GM21423 (cell line): ENCODE measurements around the gene SOBP.

Experiments used
- ATAC-seq: cut with Tn5 transposase; IDR thresholded peaks from one replicate; pipeline ENCODE4 v1.9.1; 2021; ENCODE audit warnings: mild to moderate bottlenecking, moderate library complexity; ENCODE audit not compliant: unreplicated experiment

Gene SOBP

DNA sequence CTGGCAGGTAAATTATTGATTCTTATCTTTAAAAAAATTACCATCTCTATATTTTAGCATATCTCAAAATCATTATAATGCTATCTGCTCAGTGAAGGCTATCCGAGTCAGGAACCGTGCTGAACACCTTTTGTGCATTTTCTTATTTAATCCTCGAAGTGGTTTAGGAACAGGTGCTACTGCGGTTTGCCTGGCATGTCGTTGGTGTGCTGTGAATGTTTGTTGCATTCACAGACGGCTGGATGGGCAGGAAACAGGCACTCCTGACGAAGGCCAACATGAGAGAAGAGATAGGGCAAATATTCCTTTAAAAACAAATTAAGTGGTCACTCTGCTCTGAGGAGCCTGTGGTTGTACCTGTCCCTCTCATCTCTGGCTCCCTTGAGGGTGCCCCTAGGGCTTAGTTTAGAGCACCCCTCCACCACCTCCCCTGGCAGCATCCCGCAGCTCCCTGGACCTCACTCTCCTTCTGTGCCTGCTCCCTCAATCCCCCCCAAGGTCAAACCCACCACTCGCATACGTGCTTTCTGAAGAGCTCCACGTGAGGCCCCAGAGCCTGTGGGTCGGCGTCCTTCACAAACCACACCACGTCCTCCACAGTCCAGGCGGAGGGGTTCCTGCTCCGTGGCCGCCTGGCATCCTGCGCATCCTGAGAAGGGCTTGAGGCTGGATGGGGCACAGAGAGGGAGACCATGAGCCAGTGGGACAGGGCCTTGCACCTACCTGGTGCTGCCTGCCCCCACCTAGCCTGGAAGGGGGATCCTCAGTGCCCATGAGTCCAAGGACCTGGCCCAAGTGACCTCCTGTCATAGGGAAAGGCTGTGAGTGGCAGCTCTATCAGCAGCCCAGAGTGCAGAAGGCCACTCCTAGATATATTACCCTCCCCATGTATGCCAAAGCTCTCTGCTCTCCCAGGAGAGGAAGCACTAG, 217.7 kb downstream of the SOBP start:
- ATAC-seq: no peak

DNA sequence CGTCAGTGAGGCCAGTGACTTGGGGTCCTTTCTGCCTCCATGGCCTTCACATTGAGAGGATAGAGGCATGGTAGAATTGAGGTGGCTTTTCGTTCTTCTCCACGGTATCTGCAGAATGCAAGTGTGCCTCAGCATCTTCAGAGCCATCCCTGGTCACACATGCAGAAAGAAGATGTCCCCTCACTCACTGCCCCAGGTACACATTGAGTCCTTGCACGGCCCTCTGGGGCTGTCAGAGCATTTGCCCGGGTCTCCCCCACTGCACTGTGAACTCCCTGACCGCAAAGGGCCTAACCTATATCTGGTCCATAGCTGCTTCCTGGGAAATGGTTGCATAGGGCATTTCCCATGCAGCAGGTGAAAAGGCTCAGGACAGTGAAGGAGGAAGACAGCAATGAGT, 218.5 kb downstream of the SOBP start:
- no peak for ATAC-seq

DNA sequence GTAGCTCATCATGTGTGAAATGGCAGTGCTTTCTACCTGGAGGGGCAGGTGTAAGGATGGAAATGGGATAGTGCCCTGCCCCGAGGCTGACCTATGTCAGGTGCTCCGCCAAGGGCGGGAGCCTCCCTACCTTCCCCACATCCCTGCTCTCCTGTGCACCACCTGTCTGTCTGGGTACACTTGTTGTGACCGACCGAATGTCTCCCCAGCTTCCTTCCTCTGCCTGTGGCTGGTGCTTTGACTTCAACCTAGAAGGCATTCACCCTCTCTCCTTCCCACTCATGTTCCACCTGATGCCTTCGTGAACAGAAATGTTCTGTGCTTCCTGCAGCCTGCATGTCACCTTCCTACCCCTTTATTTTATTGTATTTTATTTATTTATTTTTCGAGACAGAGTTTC, 219.4 kb downstream of the SOBP start:
- ATAC-seq: no peak
